Right renal cortex interstitium (tissue), 3 donors: ENCODE data around the gene BCO1. TPM values are rescaled to one million over a fixed set of nuclear protein-coding genes. Genes with fewer than 3 reads are reported as not detected.
"Not testable (repeated sequence)": the region's sequence is repeated elsewhere in the genome, so short reads cannot be mapped to it uniquely, and the experiment has no call there.

Experiments used
- DNase-seq, 3 donors: peaks; one replicate each; pipeline ENCODE4 v3.0.0-alpha.2; 2013; ENCODE audit warnings: low read depth in 3 of 3, low spot score in 2 of 3
- polyA plus RNA-seq, 3 donors: library from polyadenylated mRNA; unstranded; fragments of 120-200 nt; gene quantifications; one replicate each; pipeline ENCODE4 v1.2.1, GENCODE V29; 2013; ENCODE audit not compliant: insufficient read length in 3 of 3

The BCO1 gene, protein sequence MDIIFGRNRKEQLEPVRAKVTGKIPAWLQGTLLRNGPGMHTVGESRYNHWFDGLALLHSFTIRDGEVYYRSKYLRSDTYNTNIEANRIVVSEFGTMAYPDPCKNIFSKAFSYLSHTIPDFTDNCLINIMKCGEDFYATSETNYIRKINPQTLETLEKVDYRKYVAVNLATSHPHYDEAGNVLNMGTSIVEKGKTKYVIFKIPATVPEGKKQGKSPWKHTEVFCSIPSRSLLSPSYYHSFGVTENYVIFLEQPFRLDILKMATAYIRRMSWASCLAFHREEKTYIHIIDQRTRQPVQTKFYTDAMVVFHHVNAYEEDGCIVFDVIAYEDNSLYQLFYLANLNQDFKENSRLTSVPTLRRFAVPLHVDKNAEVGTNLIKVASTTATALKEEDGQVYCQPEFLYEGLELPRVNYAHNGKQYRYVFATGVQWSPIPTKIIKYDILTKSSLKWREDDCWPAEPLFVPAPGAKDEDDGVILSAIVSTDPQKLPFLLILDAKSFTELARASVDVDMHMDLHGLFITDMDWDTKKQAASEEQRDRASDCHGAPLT
- 1 to 10 TPM; 2.5 to 2.6 (median 2.5) TPM for polyA plus RNA-seq

- DNase-seq, result peak; percentile 33 to 59 (median 42)
Observed at GRCh38 chr16:81238296-81239011, at the start of gene BCO1. BCO1 (plus strand) TSS chr16:81238689; CDS start chr16:81238909, 220 bp downstream.

DNA sequence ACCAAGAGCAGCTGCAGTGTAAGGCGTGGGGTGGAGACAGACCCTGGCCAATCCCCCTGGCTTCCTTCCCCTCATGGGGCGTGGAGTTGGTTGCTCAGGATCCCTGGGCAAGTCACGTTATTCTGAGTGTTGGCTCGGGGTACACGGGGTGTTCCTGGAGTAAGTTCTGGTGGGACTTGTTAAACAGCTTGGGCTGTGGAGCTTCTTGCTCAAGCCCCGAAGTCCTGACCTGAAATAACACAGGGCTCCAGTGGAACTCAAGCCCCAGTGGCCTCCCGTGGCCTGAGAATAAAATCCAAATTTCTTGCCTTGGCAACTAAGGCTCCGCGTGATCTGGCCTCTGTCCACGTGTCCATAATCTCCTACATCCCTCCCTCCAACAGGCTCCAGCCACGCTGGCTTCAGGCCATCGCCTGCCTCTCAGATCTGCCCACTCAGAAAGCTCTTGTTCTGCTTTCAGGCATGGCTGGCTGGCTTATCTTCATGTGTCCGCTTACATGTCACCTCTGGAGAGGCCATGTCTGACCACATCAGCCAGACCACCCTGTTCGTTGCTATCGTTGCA is 49.3 kb upstream of the BCO1 start:
- DNase-seq, result no peak

DNA sequence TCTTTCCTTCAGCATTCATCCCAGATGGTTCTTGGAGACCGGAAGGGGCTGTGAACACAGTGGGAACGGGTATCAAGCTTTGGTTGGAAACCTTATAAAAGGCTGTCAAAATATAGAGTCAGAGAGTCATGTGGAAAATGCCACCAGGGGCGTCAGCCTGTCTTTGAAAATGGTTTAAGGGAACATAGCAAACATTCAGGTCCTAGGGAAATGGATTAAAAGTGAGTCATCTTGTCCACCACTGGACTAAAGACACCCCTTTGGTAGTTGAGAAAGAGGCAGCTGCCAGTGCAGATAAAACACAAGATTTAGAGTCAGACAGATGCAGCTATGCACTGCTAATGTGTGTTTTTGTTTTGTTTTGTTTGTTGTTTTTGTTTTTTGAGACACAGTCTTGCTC is 47.8 kb upstream of the BCO1 start:
- DNase-seq, result no peak

DNA sequence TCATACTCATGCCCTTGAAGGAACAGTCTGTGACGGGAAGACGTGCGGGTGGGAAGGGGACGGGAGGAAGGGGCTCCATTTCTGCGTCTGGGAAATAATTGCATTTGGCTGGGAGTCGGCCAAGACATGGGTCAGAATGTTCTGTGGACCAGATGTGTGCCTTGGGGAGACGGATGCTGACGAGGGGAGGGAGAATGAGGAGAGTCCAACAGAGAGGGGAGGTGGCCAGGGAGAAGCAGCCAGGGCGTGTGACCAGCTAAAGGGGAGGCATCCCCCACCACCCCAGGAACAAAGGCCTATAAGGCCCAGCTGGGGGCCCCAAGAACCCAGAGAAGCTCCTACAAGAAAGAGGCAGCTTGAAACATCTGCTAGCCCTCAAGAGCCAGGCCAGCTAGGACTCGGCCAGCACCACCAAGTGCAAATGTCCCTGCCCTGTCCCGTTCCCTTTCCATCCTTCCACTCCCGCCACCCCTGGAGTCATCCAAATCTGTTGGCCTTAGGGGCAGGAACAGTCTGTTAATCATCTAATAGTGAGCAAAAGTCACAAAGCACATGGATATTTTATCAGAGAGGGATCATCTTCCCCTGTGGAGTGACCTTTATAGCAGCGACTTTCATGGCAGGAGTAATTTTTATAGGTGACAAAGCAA is 42.5 kb upstream of the BCO1 start:
- DNase-seq, result no peak

DNA sequence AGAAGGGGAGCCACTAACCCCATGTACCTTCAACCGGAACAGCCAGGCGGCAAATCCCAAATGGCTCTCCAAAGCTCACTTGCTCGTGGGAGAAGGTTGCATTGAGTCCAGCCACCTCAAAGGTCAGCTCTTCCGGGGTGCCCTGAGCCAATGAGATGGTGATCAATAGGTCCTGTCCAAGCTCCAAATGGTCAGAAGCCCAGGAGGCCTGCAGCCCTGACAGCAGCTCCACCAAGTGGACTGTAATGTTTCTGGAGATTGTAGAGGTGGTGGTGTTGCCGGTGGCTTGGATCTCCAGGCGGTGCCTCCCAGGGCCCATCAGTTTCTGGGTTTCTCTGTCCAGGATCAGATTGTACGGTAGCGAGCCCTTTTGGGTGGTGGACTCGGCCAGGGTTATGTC is 39.9 kb upstream of the BCO1 start:
- no peak for DNase-seq

DNA sequence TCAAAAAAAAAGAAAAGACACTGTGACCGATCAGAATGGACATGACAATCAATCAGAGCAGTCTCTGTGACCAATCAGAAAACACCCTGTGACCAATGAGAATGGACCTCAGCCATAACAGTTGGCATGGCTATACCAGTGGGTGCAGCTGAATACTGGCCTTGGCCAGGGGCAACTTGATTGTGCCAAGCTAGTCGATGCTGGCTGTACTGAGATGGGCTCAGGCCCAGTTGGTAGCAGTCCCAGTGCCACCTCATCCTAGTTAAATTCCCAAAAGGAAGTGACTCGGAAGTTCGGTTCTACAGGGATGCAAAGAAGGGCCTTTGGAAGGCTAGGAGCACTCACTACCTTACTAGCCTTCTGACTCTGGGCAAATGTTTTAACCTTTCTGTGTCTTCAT is 37.2 kb upstream of the BCO1 start:
- DNase-seq, result no peak

GRCh38 chr16:81204798-81205680 is 33.5 kb upstream of the BCO1 start:
- DNase-seq, result no peak

GRCh38 chr16:81207076-81207475 is 31.4 kb upstream of the BCO1 start:
- DNase-seq, result no peak

DNA sequence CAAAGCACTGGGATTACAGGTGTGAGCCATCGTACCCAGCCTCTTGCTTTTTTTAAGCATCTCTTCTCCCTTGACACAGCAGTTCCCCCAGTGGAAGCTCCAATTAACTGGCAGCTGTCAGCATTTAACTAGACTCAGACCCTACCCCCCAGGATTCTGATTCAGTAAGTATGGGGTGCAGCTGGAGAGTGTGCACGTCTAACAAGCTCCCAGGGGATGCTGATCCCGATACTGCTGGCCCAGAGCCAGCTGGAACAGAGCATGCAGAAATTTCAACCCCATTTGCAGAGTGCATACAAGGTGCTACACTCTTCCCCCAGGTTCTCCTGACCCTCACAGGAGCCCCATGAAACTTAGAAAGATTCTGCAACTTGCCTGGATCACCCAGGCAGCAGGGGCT is 27.7 kb upstream of the BCO1 start:
- no peak for DNase-seq

- DNase-seq, result no peak
Observed at GRCh38 chr16:81212830-81213465, 25.5 kb upstream of the BCO1 start.

DNA sequence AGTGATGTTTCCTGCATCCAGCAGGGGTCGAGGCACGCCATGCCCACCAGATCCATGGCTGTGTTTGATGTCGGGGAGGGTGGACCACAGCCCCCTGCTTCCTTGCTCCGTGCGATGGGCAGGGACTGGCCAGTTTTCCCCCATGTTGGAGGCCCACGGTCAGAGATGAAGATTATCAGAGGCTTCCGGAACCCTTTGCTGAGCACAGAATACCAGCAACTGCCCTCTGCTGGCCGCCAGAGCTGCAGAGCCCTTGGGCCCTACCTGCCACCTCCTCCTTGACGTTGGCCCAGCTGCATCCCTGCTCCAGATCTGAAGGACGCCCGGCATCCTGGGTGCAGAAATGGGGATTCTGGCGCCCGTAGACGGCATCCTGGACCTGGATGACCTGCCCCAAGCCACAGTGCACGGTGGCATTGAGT is 23.7 kb upstream of the BCO1 start:
- DNase-seq, result no peak

GRCh38 chr16:81216114-81216513 is 22.4 kb upstream of the BCO1 start:
- DNase-seq, result no peak

- DNase-seq, result no peak
Observed at GRCh38 chr16:81216706-81217105, 21.8 kb upstream of the BCO1 start.

- no peak for DNase-seq
Observed at GRCh38 chr16:81219151-81219550, 19.3 kb upstream of the BCO1 start.

GRCh38 chr16:81220349-81220748 is 18.1 kb upstream of the BCO1 start:
- DNase-seq, result no peak

- DNase-seq, result no peak
Observed at GRCh38 chr16:81221731-81222130, 16.8 kb upstream of the BCO1 start.

GRCh38 chr16:81224824-81225223 is 13.7 kb upstream of the BCO1 start:
- DNase-seq, result no peak

DNA sequence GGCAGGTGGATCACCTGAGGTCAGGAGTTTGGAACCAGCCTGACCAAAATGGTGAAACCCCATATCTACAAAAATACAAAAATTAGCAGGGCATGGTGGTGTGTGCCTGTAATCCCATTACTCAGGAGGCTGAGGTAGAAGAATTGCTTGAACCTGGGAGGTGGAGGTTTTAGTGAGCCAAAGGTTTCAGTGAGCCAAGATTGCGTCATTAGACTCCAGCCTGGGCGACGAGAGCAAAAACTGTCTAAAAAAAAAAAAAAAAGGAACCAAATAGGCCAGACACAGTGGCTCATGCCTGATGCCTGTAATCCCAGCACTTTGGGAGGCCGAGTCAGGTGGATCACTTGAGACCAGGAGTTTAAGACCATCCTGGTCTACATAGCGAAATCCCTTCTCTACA is 12.8 kb upstream of the BCO1 start:
- not testable (repeated sequence) for DNase-seq

- DNase-seq, result no peak
Observed at GRCh38 chr16:81227785-81228184, 10.7 kb upstream of the BCO1 start.
